WTC11 (cell line): ENCODE data around the gene SLC9A7. TPM values are rescaled to one million over a fixed set of nuclear protein-coding genes. Genes with fewer than 3 reads are reported as not detected.
A peak's percentile ranks its signal among the peaks of the same experiment; 100 is the strongest.

Experiments used
- ATAC-seq: fragments of 200-7000 bp; cut with Tn5 transposase; 2 replicates; pipeline ENCODE4 v1.10.0; 2021; ENCODE audit warnings: mild to moderate bottlenecking, moderate library complexity
- CTCF ChIA-PET: fragments of 300-600 bp; sonication (Branson Sonifier 250); formaldehyde crosslinking; loops from one replicate; lab custom pipeline; 2021; ENCODE audit warnings: antibody characterized with exemption; lab: Charles Lee
- POLR2A ChIA-PET: fragments of 350-600 bp; sonication (Branson Sonifier 250); formaldehyde crosslinking; loops from one replicate; lab custom pipeline; 2021; ENCODE audit warnings: antibody characterized with exemption; lab: Charles Lee
- DNase-seq: peaks from one replicate; pipeline ENCODE4 v3.0.0; 2021; ENCODE audit warnings: low spot score
- H3K27ac Mint-ChIP-seq: 2 replicates; pipeline ENCODE4 v1.8.0; 2021; ENCODE audit warnings: mixed read lengths
- H3K27me3 Mint-ChIP-seq: 2 replicates; pipeline ENCODE4 v1.8.0; 2021; ENCODE audit warnings: low read depth, mild to moderate bottlenecking, moderate library complexity, mixed read lengths
- H3K36me3 Mint-ChIP-seq: 2 replicates; pipeline ENCODE4 v1.8.0; 2021; ENCODE audit warnings: mixed read lengths
- H3K4me1 Mint-ChIP-seq: 2 replicates; pipeline ENCODE4 v1.8.0; 2022; ENCODE audit warnings: mixed read lengths
- H3K4me3 Mint-ChIP-seq: 2 replicates; pipeline ENCODE4 v1.8.0; 2021; ENCODE audit warnings: mild to moderate bottlenecking, moderate library complexity, mixed read lengths
- H3K9me3 Mint-ChIP-seq: 2 replicates; pipeline ENCODE4 v1.8.0; 2021; ENCODE audit warnings: mixed read lengths
- AFF4 ChIP-seq: sonication (generic); formaldehyde crosslinking; IDR thresholded peaks from 2 replicates; pipeline ENCODE4 v1.8.1; 2023; ENCODE audit warnings: mild to moderate bottlenecking, missing genetic modification reagents, borderline replicate concordance
- ATF6 ChIP-seq: sonication (generic); formaldehyde crosslinking; IDR thresholded peaks from 2 replicates; pipeline ENCODE4 v1.8.1; 2023; ENCODE audit warnings: mild to moderate bottlenecking, missing genetic modification reagents
- IRF2 ChIP-seq: sonication (generic); formaldehyde crosslinking; IDR thresholded peaks from 2 replicates; pipeline ENCODE4 v1.8.0; 2022; ENCODE audit warnings: low read depth, missing genetic modification reagents, borderline replicate concordance
- JUN ChIP-seq: sonication (generic); formaldehyde crosslinking; IDR thresholded peaks from 2 replicates; pipeline ENCODE4 v1.8.0; 2023; ENCODE audit warnings: mild to moderate bottlenecking, missing genetic modification reagents
- MXD4 ChIP-seq: fragments of 250-450 bp; sonication (Bioruptor Pico); IDR thresholded peaks from 2 replicates; pipeline ENCODE4 v1.8.0; 2021; ENCODE audit warnings: mild to moderate bottlenecking, moderate library complexity, borderline replicate concordance
- RELA ChIP-seq: sonication (generic); formaldehyde crosslinking; IDR thresholded peaks from 2 replicates; pipeline ENCODE4 v1.8.1; 2022; ENCODE audit warnings: missing genetic modification reagents, mild to moderate bottlenecking, borderline replicate concordance
- ZNF423 ChIP-seq: fragments of 250-450 bp; sonication (Bioruptor Pico); IDR thresholded peaks from 2 replicates; pipeline ENCODE4 v2.1.2; 2022; ENCODE audit warnings: mild to moderate bottlenecking, moderate library complexity
- ZNF671 ChIP-seq: fragments of 250-450 bp; sonication (Bioruptor Pico); IDR thresholded peaks from 2 replicates; pipeline ENCODE4 v1.8.0; 2021; ENCODE audit warnings: mild to moderate bottlenecking
- total RNA-seq: library from RNA; stranded (reverse); gene quantifications from 3 replicates; pipeline ENCODE4 v1.2.3, GENCODE V29; 2021
- TF ChIP-seq, protein P1 (sequence below): sonication (generic); formaldehyde crosslinking; conservative IDR thresholded peaks from 2 replicates; pipeline ENCODE4 v1.8.1; 2022; ENCODE audit warnings: mild to moderate bottlenecking, missing genetic modification reagents
- TF ChIP-seq, protein P2 (sequence below): fragments of 200-600 bp; IDR thresholded peaks from 2 replicates; pipeline ENCODE4 v1.8.0; 2022; ENCODE audit warnings: antibody characterized with exemption

SLC9A7 gene
- total RNA-seq, 1 experiment from 2014 or later, result 18.0 TPM

DNA sequence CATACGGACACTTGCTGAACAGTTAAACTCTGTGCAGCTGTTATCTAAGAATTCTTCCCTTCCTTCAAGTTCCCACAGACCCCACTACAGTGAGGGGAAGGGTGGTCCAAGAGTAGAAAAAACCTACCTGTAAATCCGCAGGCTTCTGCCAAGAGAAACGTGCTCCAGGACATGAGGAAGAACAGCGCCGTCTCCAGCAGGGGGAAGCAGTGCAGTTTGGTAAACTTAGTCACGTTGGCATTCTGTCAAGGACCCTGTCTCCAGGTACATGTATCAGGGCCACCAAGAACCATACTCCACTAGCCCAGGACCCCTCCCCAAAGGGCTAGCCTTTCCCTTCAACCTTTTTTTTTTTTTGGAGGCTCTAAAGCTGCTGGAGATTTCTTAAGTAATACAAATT lies 105.4 kb downstream of the SLC9A7 start:
- peaks cover 36% of the 10 kb centered on the region for H3K4me1 Mint-ChIP-seq
- TF ChIP-seq JUN (CRISPR knock-in tag), result no peak
- ATAC-seq (peak; percentile 34; the same call in 1 of the 2 replicates), DNase-seq (peak; percentile 54)
- H3K4me3 Mint-ChIP-seq, result no peak overlapping the region
- no peaks in the 10 kb centered on the region for H3K9me3 Mint-ChIP-seq
- CTCF ChIA-PET, result interaction anchor here (0.6 to 1.4 kb wide), 3 partner anchors 14 to 32 kb away, joined by 3 to 5 read pairs (median 4); no protein-coding TSS in a partner anchor
- no peaks in the 10 kb centered on the region for H3K27me3 Mint-ChIP-seq
- H3K27ac Mint-ChIP-seq, result no peak overlapping the region
- POLR2A ChIA-PET, result no interaction called here
- H3K36me3 Mint-ChIP-seq, result peaks cover 13% of the 10 kb centered on the region

DNA sequence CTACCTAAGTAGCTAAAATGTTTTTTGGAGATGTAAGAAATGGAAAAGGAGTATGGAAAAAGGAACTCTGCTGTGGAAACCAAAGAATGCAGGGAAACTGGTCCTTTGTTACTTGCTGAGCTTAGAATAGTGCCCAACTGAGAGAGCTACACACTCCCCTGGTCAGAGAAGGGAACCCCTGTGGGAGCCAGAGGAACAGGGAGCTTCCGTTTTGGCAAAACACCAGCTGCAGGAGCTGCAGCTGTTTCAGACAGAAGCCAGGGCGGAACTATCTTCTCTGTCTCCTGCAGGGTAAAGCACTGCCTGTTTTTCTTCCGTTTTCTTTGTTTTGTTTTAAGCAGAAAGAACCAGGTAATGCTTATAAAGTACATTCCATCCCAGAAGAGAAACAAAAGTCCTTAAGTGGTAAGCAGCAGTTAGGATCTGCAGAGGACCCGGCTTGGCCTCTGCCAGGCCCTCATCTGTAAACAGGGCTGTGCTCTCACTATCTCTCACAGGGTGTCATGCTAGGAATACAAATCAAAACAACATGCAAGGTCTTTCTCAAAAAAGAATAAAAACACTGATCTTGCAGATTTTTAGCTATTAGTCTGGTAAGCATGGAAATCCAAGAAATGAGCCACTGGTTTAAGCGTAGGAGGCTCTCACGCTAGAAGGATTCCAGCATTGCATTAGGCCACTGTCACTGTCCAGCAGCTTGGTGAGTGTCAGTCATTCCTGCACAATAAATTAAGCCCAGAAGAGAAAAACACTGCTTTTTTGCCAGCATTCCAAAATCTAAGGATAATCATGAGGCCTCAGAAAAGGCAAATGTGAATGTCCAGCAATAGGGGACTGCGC lies 109.3 kb downstream of the SLC9A7 start:
- DNase-seq, result peak; percentile 26
- H3K27ac Mint-ChIP-seq, result peak overlapping the region; percentile 99
- TF ChIP-seq ATF6 (CRISPR knock-in tag) (no peak), ZNF423 (CRISPR knock-in tag) (peak; percentile 82)
- H3K36me3 Mint-ChIP-seq, result peaks cover 23% of the 10 kb centered on the region
- peak; percentile 86 for ATAC-seq
- CTCF ChIA-PET, result interaction anchor here (1.3 kb wide), 1 partner anchor 20 kb away, joined by 5 read pairs; no protein-coding TSS in a partner anchor
- H3K9me3 Mint-ChIP-seq, result no peaks in the 10 kb centered on the region
- no peaks in the 10 kb centered on the region for H3K27me3 Mint-ChIP-seq
- peaks cover 55% of the 10 kb centered on the region for H3K4me1 Mint-ChIP-seq
- POLR2A ChIA-PET, result no interaction called here
- no peak overlapping the region for H3K4me3 Mint-ChIP-seq

DNA sequence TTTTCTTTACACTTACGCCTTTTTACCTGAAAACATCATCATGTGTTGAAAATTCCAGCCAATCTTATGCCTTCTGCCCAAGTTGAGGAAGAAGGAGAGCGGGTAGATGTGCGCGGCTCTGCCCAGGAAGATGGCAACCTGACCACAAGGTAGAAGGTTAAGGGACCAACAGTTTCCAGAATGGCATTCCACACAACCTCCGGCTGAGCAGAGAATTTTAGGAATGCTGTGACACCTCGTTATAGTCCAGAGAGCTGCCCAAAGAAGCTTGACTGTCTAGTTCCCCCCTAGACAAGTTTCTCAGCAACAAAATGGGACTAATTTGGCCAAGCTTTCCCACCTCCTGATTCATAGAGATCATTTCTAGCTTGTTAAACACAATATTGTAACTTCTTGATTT lies 110.3 kb downstream of the SLC9A7 start:
- H3K36me3 Mint-ChIP-seq, result peaks cover 19% of the 10 kb centered on the region
- peak overlapping the region; percentile 99 for H3K27ac Mint-ChIP-seq
- no peaks in the 10 kb centered on the region for H3K27me3 Mint-ChIP-seq
- ChIA-PET POLR2A (no interaction called here), CTCF (interaction anchor here (1.3 kb wide), 1 partner anchor 21 kb away, joined by 5 read pairs; no protein-coding TSS in a partner anchor)
- peaks cover 54% of the 10 kb centered on the region for H3K4me1 Mint-ChIP-seq
- ATAC-seq, result peak; percentile 50
- H3K9me3 Mint-ChIP-seq, result no peaks in the 10 kb centered on the region
- DNase-seq, result no peak
- TF ChIP-seq RELA (CRISPR knock-in tag) (no peak), IRF2 (no peak), AFF4 (CRISPR knock-in tag) (no peak), MXD4 (CRISPR knock-in tag) (no peak), ZNF671 (no peak)
- TF ChIP-seq, protein P1, sequence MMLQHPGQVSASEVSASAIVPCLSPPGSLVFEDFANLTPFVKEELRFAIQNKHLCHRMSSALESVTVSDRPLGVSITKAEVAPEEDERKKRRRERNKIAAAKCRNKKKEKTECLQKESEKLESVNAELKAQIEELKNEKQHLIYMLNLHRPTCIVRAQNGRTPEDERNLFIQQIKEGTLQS (CRISPR knock-in tag), result no peak
- TF ChIP-seq, protein P2, sequence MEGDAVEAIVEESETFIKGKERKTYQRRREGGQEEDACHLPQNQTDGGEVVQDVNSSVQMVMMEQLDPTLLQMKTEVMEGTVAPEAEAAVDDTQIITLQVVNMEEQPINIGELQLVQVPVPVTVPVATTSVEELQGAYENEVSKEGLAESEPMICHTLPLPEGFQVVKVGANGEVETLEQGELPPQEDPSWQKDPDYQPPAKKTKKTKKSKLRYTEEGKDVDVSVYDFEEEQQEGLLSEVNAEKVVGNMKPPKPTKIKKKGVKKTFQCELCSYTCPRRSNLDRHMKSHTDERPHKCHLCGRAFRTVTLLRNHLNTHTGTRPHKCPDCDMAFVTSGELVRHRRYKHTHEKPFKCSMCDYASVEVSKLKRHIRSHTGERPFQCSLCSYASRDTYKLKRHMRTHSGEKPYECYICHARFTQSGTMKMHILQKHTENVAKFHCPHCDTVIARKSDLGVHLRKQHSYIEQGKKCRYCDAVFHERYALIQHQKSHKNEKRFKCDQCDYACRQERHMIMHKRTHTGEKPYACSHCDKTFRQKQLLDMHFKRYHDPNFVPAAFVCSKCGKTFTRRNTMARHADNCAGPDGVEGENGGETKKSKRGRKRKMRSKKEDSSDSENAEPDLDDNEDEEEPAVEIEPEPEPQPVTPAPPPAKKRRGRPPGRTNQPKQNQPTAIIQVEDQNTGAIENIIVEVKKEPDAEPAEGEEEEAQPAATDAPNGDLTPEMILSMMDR, result no peak
- H3K4me3 Mint-ChIP-seq, result peak overlapping the region; percentile 44
